Sigmoid colon (tissue), 7 donors: ENCODE data around the gene PTPRD. TPM values are rescaled to one million over a fixed set of nuclear protein-coding genes. Genes with fewer than 3 reads are reported as not detected.
A peak's percentile ranks its signal among the peaks of the same experiment; 100 is the strongest.

Experiments
- DNase-seq: peaks from one replicate; pipeline ENCODE4 v3.0.0-alpha.2; 2019
- H3K27ac ChIP-seq, 4 donors: fragments of 200-600 bp; sonication (generic); one replicate each; pipeline ENCODE4 v1.5.1; 2016 to 2019; ENCODE audit warnings: mild to moderate bottlenecking in 1 of 4
- H3K27me3 ChIP-seq, 3 donors: fragments of 200-600 bp; sonication (generic); one replicate each; pipeline ENCODE4 v1.5.1; 2019; ENCODE audit warnings: mild to moderate bottlenecking in 1 of 3
- H3K36me3 ChIP-seq, 4 donors: fragments of 200-600 bp; sonication (generic); one replicate each; pipeline ENCODE4 v1.5.1; 2016 to 2019
- H3K4me1 ChIP-seq, 4 donors: fragments of 200-600 bp; sonication (generic); one replicate each; pipeline ENCODE4 v1.5.1; 2017 to 2019
- H3K4me3 ChIP-seq, 4 donors: fragments of 200-600 bp; sonication (generic); one replicate each; pipeline ENCODE4 v1.5.1; 2017 to 2019; ENCODE audit warnings: mild to moderate bottlenecking in 2 of 4, moderate library complexity in 1 of 4
- H3K9me3 ChIP-seq, 4 donors: fragments of 200-600 bp in 3 of 4; sonication (generic) in 3 of 4; one replicate each; pipeline versions ENCODE4 v1.5.1 to v1.6.1; 2013 to 2019
- CTCF ChIP-seq, 4 experiments: fragments of 450-650 bp in 3 of 4; fragments of 200-600 bp in 1 of 4; IDR thresholded peaks; one replicate each; pipeline ENCODE4 v1.5.1; 2016 to 2019; ENCODE audit warnings: antibody characterized with exemption in 4 of 4, mild to moderate bottlenecking in 3 of 4, moderate library complexity in 2 of 4
- EP300 ChIP-seq, 4 donors: sonication (generic); formaldehyde crosslinking; IDR thresholded peaks; one replicate each; pipeline ENCODE4 v1.6.1; 2017; ENCODE audit warnings: antibody characterized with exemption in 4 of 4
- POLR2A ChIP-seq, 2 donors: fragments of 450-650 bp; IDR thresholded peaks; one replicate each; pipeline ENCODE4 v1.6.1; 2016; ENCODE audit warnings: antibody characterized with exemption in 2 of 2, mild to moderate bottlenecking in 2 of 2, moderate library complexity in 2 of 2
- POLR2AphosphoS5 ChIP-seq, 4 donors: sonication (generic); formaldehyde crosslinking; IDR thresholded peaks; one replicate each; pipeline ENCODE4 v1.6.1; 2017; ENCODE audit warnings: antibody characterized with exemption in 4 of 4
- WGBS, 2 donors: extraction: QIAGEN DNeasy Blood & Tissue Kit; methylation state at CpG; one replicate each; pipeline ENCODE4 v1.1.7; 2013; 5-methylcytosine and 5-hydroxymethylcytosine counted together
- intact Hi-C: fragments of 100-400 bp; cut with DNase I; formaldehyde crosslinking; loops from one replicate; pipeline ENCODE4 v1.15.1; 2023
- polyA plus RNA-seq, 3 donors: library from polyadenylated mRNA; stranded (reverse); fragments of 200-250 nt; gene quantifications; one replicate each; pipeline ENCODE4 v1.2.3, GENCODE V29; 2013
- total RNA-seq, 4 donors: library from RNA; depleted of rRNA; stranded (reverse); fragments of >200 nt; gene quantifications; one replicate each; pipeline ENCODE4 v1.1.0, GENCODE V29; 2016
- donor health status: healthy with polysubstance abuse.
- donor health status: Bipolar disorder and iron deficiency.
- donor health status: healthy.

Gene PTPRD
- total and polyA plus RNA-seq, 7 donors, result 1.2 to 18.3 (median 6.3) TPM

- no peaks in the 10 kb centered on the region for H3K9me3 ChIP-seq
- H3K27ac ChIP-seq, result no peak overlapping the region
- no peak for DNase-seq
- H3K27me3 ChIP-seq, result no peaks in the 10 kb centered on the region
- no peaks in the 10 kb centered on the region for H3K4me1 ChIP-seq
- TF ChIP-seq POLR2A (IDR thresholded peaks at IDR 0.05) (no peak), EP300 (IDR thresholded peaks at IDR 0.05) (no peak), POLR2AphosphoS5 (IDR thresholded peaks at IDR 0.05) (no peak), CTCF (IDR thresholded peaks at IDR 0.05) (no peak)
- no peaks in the 10 kb centered on the region for H3K36me3 ChIP-seq
- intact Hi-C loops, result no loop called here
- 37 to 66% methylated on average over 2 of the region's 2 CpGs for WGBS, 2 donors
- no peak overlapping the region for H3K4me3 ChIP-seq
Observed at GRCh38 chr9:9764821-9765220, 848.0 kb downstream of the PTPRD start.

GRCh38 chr9:9754186-9754585, 858.6 kb downstream of the PTPRD start:
- intact Hi-C loops, result no loop called here
- no peak overlapping the region for H3K27ac ChIP-seq
- 25 to 59% methylated on average over 4 of the region's 4 CpGs for WGBS, 2 donors

GRCh38 chr9:9753266-9753665, 859.5 kb downstream of the PTPRD start:
- Histone ChIP-seq H3K27me3 (no peaks in the 10 kb centered on the region), H3K9me3 (no peaks in the 10 kb centered on the region), H3K27ac (peak overlapping the region in 1 of 4 donors; percentile 12), H3K4me3 (no peak overlapping the region), H3K36me3 (no peaks in the 10 kb centered on the region), H3K4me1 (peaks cover 0 to 19% (median 17%) of the 10 kb centered on the region in 4 donors)
- 48 to 71% methylated on average over 3 of the region's 3 CpGs for WGBS, 2 donors
- no peak for DNase-seq
- intact Hi-C loops, result no loop called here
- TF ChIP-seq EP300 (IDR thresholded peaks at IDR 0.05), result no peak
- TF ChIP-seq POLR2A (IDR thresholded peaks at IDR 0.05), result no peak
- no peak for TF ChIP-seq CTCF (IDR thresholded peaks at IDR 0.05)
- no peak for TF ChIP-seq POLR2AphosphoS5 (IDR thresholded peaks at IDR 0.05)

More at GRCh38 chr9:9754186-9754585, 858.6 kb downstream of the PTPRD start:
- no peaks in the 10 kb centered on the region for H3K27me3 ChIP-seq
- no peaks in the 10 kb centered on the region for H3K36me3 ChIP-seq
- no peak for TF ChIP-seq EP300 (IDR thresholded peaks at IDR 0.05)
- TF ChIP-seq CTCF (IDR thresholded peaks at IDR 0.05), result no peak
- TF ChIP-seq POLR2A (IDR thresholded peaks at IDR 0.05), result no peak
- no peak for TF ChIP-seq POLR2AphosphoS5 (IDR thresholded peaks at IDR 0.05)
- peaks cover 0 to 19% (median 17%) of the 10 kb centered on the region in 4 donors for H3K4me1 ChIP-seq
- H3K9me3 ChIP-seq, result no peaks in the 10 kb centered on the region
- no peak overlapping the region for H3K4me3 ChIP-seq
- DNase-seq, result no peak

GRCh38 chr9:9752722-9753121, 860.1 kb downstream of the PTPRD start:
- H3K9me3 ChIP-seq, result no peaks in the 10 kb centered on the region
- H3K4me3 ChIP-seq, result no peak overlapping the region
- DNase-seq, result no peak
- peaks cover 0 to 19% (median 17%) of the 10 kb centered on the region in 4 donors for H3K4me1 ChIP-seq
- TF ChIP-seq EP300 (IDR thresholded peaks at IDR 0.05) (peak in 1 of 4 donors; percentile 26), POLR2A (IDR thresholded peaks at IDR 0.05) (no peak), CTCF (IDR thresholded peaks at IDR 0.05) (no peak), POLR2AphosphoS5 (IDR thresholded peaks at IDR 0.05) (no peak)
- intact Hi-C loops, result no loop called here
- H3K36me3 ChIP-seq, result no peaks in the 10 kb centered on the region
- WGBS, 2 donors, result 5 to 60% methylated on average over 2 of the region's 2 CpGs
- no peaks in the 10 kb centered on the region for H3K27me3 ChIP-seq
- peak overlapping the region in 1 of 4 donors; percentile 43 for H3K27ac ChIP-seq

- Histone ChIP-seq H3K4me3 (no peak overlapping the region), H3K27ac (peak overlapping the region in 1 of 4 donors; percentile 43), H3K27me3 (no peaks in the 10 kb centered on the region), H3K36me3 (no peaks in the 10 kb centered on the region), H3K4me1 (peaks cover 0 to 19% (median 17%) of the 10 kb centered on the region in 4 donors), H3K9me3 (no peaks in the 10 kb centered on the region)
- DNase-seq, result no peak
- intact Hi-C loops, result no loop called here
- 86% methylated on average over 4 of the region's 4 CpGs for WGBS, 2 donors
- TF ChIP-seq POLR2A (IDR thresholded peaks at IDR 0.05), result no peak
- no peak for TF ChIP-seq CTCF (IDR thresholded peaks at IDR 0.05)
- no peak for TF ChIP-seq POLR2AphosphoS5 (IDR thresholded peaks at IDR 0.05)
- TF ChIP-seq EP300 (IDR thresholded peaks at IDR 0.05), result no peak
Observed at GRCh38 chr9:9751996-9752395, 860.8 kb downstream of the PTPRD start.
